Mesendoderm (in vitro differentiated cells): ENCODE measurements around the gene JAML.

Experiments used
- DNase-seq: peaks from one replicate; pipeline ENCODE4 v3.0.0; 2013
- H2AK5ac ChIP-seq: 2 replicates; pipeline ENCODE4 v1.6.1; 2013; ENCODE audit warnings: low read length, inconsistent platforms
- H2BK120ac ChIP-seq: 2 replicates; pipeline ENCODE4 v1.6.1; 2013; ENCODE audit warnings: low read depth, mild to moderate bottlenecking, low read length, moderate library complexity, mixed read lengths
- H2BK15ac ChIP-seq: replicated peaks from 2 replicates; pipeline ENCODE4 v1.6.1; 2013; ENCODE audit warnings: low read depth, mild to moderate bottlenecking, moderate library complexity
- H2BK5ac ChIP-seq: 2 replicates; pipeline ENCODE4 v1.6.1; 2013; ENCODE audit warnings: low read length, inconsistent platforms
- H3K18ac ChIP-seq: 2 replicates; pipeline ENCODE4 v1.6.1; 2013; ENCODE audit warnings: mild to moderate bottlenecking, low read length, mixed read lengths
- H3K23ac ChIP-seq: one replicate; pipeline ENCODE4 v1.6.1; 2013; ENCODE audit warnings: low read length
- H3K27ac ChIP-seq: 2 replicates; pipeline ENCODE4 v1.5.1; 2013; ENCODE audit warnings: low read depth, mild to moderate bottlenecking, inconsistent platforms, low read length, moderate library complexity
- H3K27me3 ChIP-seq: 2 replicates; pipeline ENCODE4 v1.6.1; 2013; ENCODE audit warnings: low read length, control low read depth, mild to moderate bottlenecking, inconsistent platforms; ENCODE audit not compliant: insufficient read depth, poor library complexity
- H3K36me3 ChIP-seq: 2 replicates; pipeline ENCODE4 v1.6.1; 2013; ENCODE audit warnings: low read length, inconsistent platforms; ENCODE audit not compliant: control insufficient read depth, insufficient read depth
- H3K4ac ChIP-seq: one replicate; pipeline ENCODE4 v1.6.1; 2013; ENCODE audit warnings: low read depth, mild to moderate bottlenecking, low read length, moderate library complexity
- H3K4me1 ChIP-seq: 2 replicates; pipeline ENCODE4 v1.6.1; 2013; ENCODE audit warnings: low read depth, low read length, inconsistent platforms; ENCODE audit not compliant: control insufficient read depth
- H3K4me2 ChIP-seq: 2 replicates; pipeline ENCODE4 v1.6.1; 2013; ENCODE audit warnings: low read length
- H3K4me3 ChIP-seq: 2 replicates; pipeline ENCODE4 v1.5.1; 2013; ENCODE audit warnings: mild to moderate bottlenecking, low read length
- H3K56ac ChIP-seq: one replicate; pipeline ENCODE4 v1.6.1; 2013; ENCODE audit warnings: low read length
- H3K79me1 ChIP-seq: 2 replicates; pipeline ENCODE4 v1.6.1; 2013; ENCODE audit warnings: low read length, inconsistent platforms
- H3K79me2 ChIP-seq: 2 replicates; pipeline ENCODE4 v1.6.1; 2013; ENCODE audit warnings: mild to moderate bottlenecking, low read length; ENCODE audit not compliant: control insufficient read depth, insufficient read depth
- H3K9ac ChIP-seq: 2 replicates; pipeline ENCODE4 v1.6.1; 2013; ENCODE audit warnings: low read length, inconsistent platforms
- H4K5ac ChIP-seq: one replicate; pipeline ENCODE4 v1.6.1; 2013; ENCODE audit warnings: low read length
- H4K8ac ChIP-seq: one replicate; pipeline ENCODE4 v1.6.1; 2013; ENCODE audit warnings: low read depth, mild to moderate bottlenecking, control low read depth, low read length, moderate library complexity
- WGBS: extraction: QIAGEN DNeasy Blood & Tissue Kit; methylation state at CpG from one replicate; pipeline ENCODE4 v1.1.7; 2013; ENCODE audit warnings: low lambda C conversion rate, missing lambda C conversion rate; ENCODE audit not compliant: insufficient coverage; ENCODE audit errors: extremely low coverage; 5-methylcytosine and 5-hydroxymethylcytosine counted together

Gene JAML

DNA sequence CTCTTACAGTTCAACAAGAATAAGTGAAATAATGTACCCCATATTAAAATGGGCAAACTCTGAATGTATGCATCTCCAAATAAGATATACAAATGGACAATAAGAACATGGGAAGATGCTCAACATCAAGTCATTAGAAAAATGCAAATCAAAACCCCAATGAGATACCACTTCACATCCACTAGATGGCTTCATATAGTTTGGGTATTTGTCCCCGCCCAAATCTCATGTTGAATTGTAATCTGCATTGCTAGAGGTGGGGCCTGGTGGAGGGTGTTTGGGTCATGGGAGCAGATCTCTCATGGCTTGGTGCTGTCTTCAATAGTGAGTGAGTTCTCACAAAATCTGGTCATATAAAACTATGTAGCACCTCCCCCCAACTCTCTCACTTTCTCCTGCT, 33.6 kb upstream of the JAML start:
- H2BK5ac ChIP-seq = no peak overlapping the region
- no peak overlapping the region for H3K9ac ChIP-seq
- no peak overlapping the region for H3K4me3 ChIP-seq
- H4K8ac ChIP-seq = no peak overlapping the region
- H3K27ac ChIP-seq = no peak overlapping the region
- peak; percentile 34 for DNase-seq
- no peak overlapping the region for H3K4me2 ChIP-seq
- no peak overlapping the region for H2BK15ac ChIP-seq
- no peaks in the 10 kb centered on the region for H3K27me3 ChIP-seq
- H3K56ac ChIP-seq = no peak overlapping the region
- no peak overlapping the region for H2AK5ac ChIP-seq
- no peak overlapping the region for H4K5ac ChIP-seq
- H3K4ac ChIP-seq = no peak overlapping the region
- no CpG with 5 or more reads among the region's 1 CpG for WGBS
- H3K18ac ChIP-seq = no peak overlapping the region
- H3K79me2 ChIP-seq = no peaks in the 10 kb centered on the region
- no peak overlapping the region for H3K23ac ChIP-seq
- H2BK120ac ChIP-seq = no peak overlapping the region
- no peaks in the 10 kb centered on the region for H3K79me1 ChIP-seq
- no peaks in the 10 kb centered on the region for H3K4me1 ChIP-seq
- no peaks in the 10 kb centered on the region for H3K36me3 ChIP-seq

DNA sequence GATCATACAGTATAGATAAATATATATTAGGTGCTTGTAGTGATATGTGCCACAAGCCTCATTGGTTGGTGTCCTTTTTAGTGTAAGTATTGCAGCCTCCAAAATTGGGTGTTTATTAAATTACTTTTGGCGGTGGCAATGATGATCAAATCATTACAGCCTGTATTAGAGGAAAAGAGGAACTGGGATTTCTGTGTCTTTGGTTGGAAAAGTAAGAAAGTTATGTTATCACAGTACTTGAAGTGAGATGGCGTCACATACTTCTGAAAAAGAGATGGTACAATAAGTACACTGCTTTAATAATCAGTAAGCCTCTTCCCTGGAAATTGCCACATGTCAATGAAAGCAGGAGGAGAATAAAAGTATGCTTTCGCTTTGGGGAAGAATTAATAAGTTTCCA, 27.9 kb upstream of the JAML start:
- H3K23ac ChIP-seq = no peak overlapping the region
- H3K36me3 ChIP-seq = no peaks in the 10 kb centered on the region
- H3K9ac ChIP-seq = peak overlapping the region; percentile 2
- no peaks in the 10 kb centered on the region for H3K4me1 ChIP-seq
- peak overlapping the region; percentile 68 for H4K5ac ChIP-seq
- H3K4ac ChIP-seq = no peak overlapping the region
- H3K27ac ChIP-seq = no peak overlapping the region
- no peaks in the 10 kb centered on the region for H3K27me3 ChIP-seq
- H3K79me1 ChIP-seq = no peaks in the 10 kb centered on the region
- WGBS = no CpG with 5 or more reads among the region's 3 CpGs
- H4K8ac ChIP-seq = no peak overlapping the region
- H3K4me3 ChIP-seq = no peak overlapping the region
- H3K79me2 ChIP-seq = no peaks in the 10 kb centered on the region
- no peak for DNase-seq
- no peak overlapping the region for H2BK5ac ChIP-seq
- H3K18ac ChIP-seq = no peak overlapping the region
- H3K4me2 ChIP-seq = peak overlapping the region; percentile 0
- H2AK5ac ChIP-seq = no peak overlapping the region
- no peak overlapping the region for H2BK15ac ChIP-seq
- no peak overlapping the region for H3K56ac ChIP-seq
- H2BK120ac ChIP-seq = no peak overlapping the region

GRCh38 chr11:118251858-118252652, 27.2 kb upstream of the JAML start, which contains the start of gene MPZL3:
MPZL3 (minus strand) TSS chr11:118252365; CDS start chr11:118252294, 71 bp downstream.
- H4K8ac ChIP-seq = peak within 1 kb of the TSS; percentile 96

GRCh38 chr11:118247041-118247440, 22.2 kb upstream of the JAML start:
- no peak overlapping the region for H3K18ac ChIP-seq
- no peak overlapping the region for H3K4me3 ChIP-seq
- no peak overlapping the region for H2BK120ac ChIP-seq
- H2BK15ac ChIP-seq = no peak overlapping the region
- H3K79me1 ChIP-seq = no peaks in the 10 kb centered on the region
- H3K27ac ChIP-seq = no peak overlapping the region
- no peaks in the 10 kb centered on the region for H3K79me2 ChIP-seq
- DNase-seq = no peak
- no peaks in the 10 kb centered on the region for H3K4me1 ChIP-seq
- H4K5ac ChIP-seq = no peak overlapping the region
- no peak overlapping the region for H3K56ac ChIP-seq
- no CpG with 5 or more reads among the region's 1 CpG for WGBS
- H3K4me2 ChIP-seq = no peak overlapping the region
- no peak overlapping the region for H3K4ac ChIP-seq
- H2BK5ac ChIP-seq = no peak overlapping the region
- H3K27me3 ChIP-seq = no peaks in the 10 kb centered on the region
- H2AK5ac ChIP-seq = no peak overlapping the region
- H3K9ac ChIP-seq = no peak overlapping the region
- H3K36me3 ChIP-seq = no peaks in the 10 kb centered on the region
- H4K8ac ChIP-seq = no peak overlapping the region
- no peak overlapping the region for H3K23ac ChIP-seq

More at GRCh38 chr11:118251858-118252652, 27.2 kb upstream of the JAML start, which contains the start of gene MPZL3:
- Histone ChIP-seq H2BK120ac (no peak within 1 kb of the TSS), H2BK5ac (peak within 1 kb of the TSS; percentile 89), H2AK5ac (no peak within 1 kb of the TSS), H3K4me1 (no peaks in the 10 kb centered on the region), H3K4ac (no peak within 1 kb of the TSS), H3K79me1 (no peaks in the 10 kb centered on the region), H3K4me2 (peak within 1 kb of the TSS; percentile 33), H2BK15ac (no peak within 1 kb of the TSS), H3K23ac (no peak within 1 kb of the TSS), H3K36me3 (no peaks in the 10 kb centered on the region), H3K79me2 (no peaks in the 10 kb centered on the region), H3K27ac (peak within 1 kb of the TSS; percentile 62), H3K9ac (peak within 1 kb of the TSS; percentile 79), H4K5ac (peak within 1 kb of the TSS; percentile 68), H3K18ac (peak within 1 kb of the TSS; percentile 61), H3K56ac (peak within 1 kb of the TSS; percentile 93), H3K27me3 (no peaks in the 10 kb centered on the region), H3K4me3 (peak within 1 kb of the TSS; percentile 74)
- no CpG with 5 or more reads among the region's 33 CpGs for WGBS
- peak; percentile 96 for DNase-seq

DNA sequence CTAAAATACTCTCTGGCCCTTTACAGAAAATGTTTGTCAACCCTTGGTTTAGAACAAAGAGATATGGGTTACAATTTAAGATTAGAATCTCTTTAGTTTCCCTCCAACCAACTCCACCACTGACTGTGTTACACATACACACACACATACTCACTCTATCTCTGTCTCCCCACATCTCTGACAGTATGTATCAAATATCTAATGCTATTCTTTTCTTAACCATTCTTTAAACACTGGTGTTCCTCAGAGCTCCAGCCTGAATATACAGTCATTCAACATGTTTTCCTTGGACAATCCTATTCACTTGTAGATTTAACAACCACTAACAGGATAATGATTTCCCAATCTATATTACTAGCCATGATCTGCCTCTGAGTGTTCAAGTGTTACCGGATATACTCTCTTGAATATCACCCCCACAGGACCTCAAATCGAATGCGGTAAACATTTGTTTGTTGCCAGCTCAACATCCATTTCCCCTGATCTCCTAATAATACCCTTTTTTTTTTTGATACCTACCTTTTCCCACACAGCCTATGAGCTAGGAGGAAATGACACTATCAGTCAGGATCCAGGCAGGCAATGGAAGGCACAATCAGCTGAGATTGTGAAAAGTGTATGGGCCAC, 21.2 kb upstream of the JAML start:
- Histone ChIP-seq H3K36me3 (no peaks in the 10 kb centered on the region), H3K18ac (no peak overlapping the region), H3K4ac (no peak overlapping the region), H3K27me3 (no peaks in the 10 kb centered on the region), H3K4me1 (no peaks in the 10 kb centered on the region), H3K27ac (no peak overlapping the region), H4K5ac (no peak overlapping the region), H3K79me2 (no peaks in the 10 kb centered on the region), H4K8ac (no peak overlapping the region), H2AK5ac (no peak overlapping the region), H2BK15ac (no peak overlapping the region), H2BK120ac (no peak overlapping the region), H2BK5ac (no peak overlapping the region), H3K9ac (no peak overlapping the region), H3K56ac (no peak overlapping the region), H3K79me1 (no peaks in the 10 kb centered on the region), H3K4me3 (no peak overlapping the region), H3K23ac (no peak overlapping the region), H3K4me2 (no peak overlapping the region)
- no peak for DNase-seq
- no CpG with 5 or more reads among the region's 3 CpGs for WGBS
